Endothelial cell of umbilical vein (primary cell): ENCODE results near the gene SIX1. TPM values are rescaled to one million over a fixed set of nuclear protein-coding genes. Genes with fewer than 3 reads are reported as not detected.

Experiments
- BruUV-seq: library from RNA; stranded (reverse); fragments of 400-500 nt; replicated peaks from 2 replicates; lab custom pipeline; 2021; lab: Mats Ljungman, UMichigan
- CTCF ChIA-PET: fragments of 300-600, 350-600 bp; sonication (Branson Sonifier 250); formaldehyde crosslinking; loops from one replicate; lab custom pipeline; 2021; ENCODE audit warnings: antibody characterized with exemption, inconsistent platforms; lab: Charles Lee
- POLR2A ChIA-PET: fragments of 300-600, 350-600 bp; sonication (Branson Sonifier 250); formaldehyde crosslinking; loops from one replicate; lab custom pipeline; 2021; ENCODE audit warnings: antibody characterized with exemption, inconsistent platforms; lab: Charles Lee
- DNase-seq: peaks from one replicate; pipeline ENCODE4 v3.0.0-alpha.2; 2011; ENCODE audit warnings: low read depth, low spot score
- FAIRE-seq: peaks from 2 replicates; lab custom pipeline; 2011; peaks lifted over from hg19 to GRCh38; lab: Jason Lieb, UNC
- H2AFZ ChIP-seq: 2 replicates; pipeline ENCODE4 v1.6.0; 2012; ENCODE audit warnings: low read depth, low read length, control low read depth, inconsistent platforms
- H3K27ac ChIP-seq: 2 replicates; pipeline ENCODE4 v1.5.1; 2011; ENCODE audit warnings: low read depth, mild to moderate bottlenecking, control low read depth, low read length, moderate library complexity; ENCODE audit not compliant: insufficient read depth
- H3K27me3 ChIP-seq, 2 experiments: 2 replicates each; pipeline versions ENCODE4 v1.6.0 to v1.6.1; 2011; ENCODE audit warnings: low read length in 2 of 2, mixed read lengths in 1 of 2; ENCODE audit not compliant: control insufficient read depth in 2 of 2, insufficient read depth in 2 of 2
- H3K36me3 ChIP-seq, 2 experiments: 2 replicates in 1 of 2; 3 replicates in 1 of 2; pipeline ENCODE4 v1.5.1; 2011; ENCODE audit warnings: low read length in 2 of 2, mild to moderate bottlenecking in 1 of 2, moderate library complexity in 1 of 2; ENCODE audit not compliant: control insufficient read depth in 2 of 2, insufficient read depth in 2 of 2; ENCODE audit errors: extremely low read depth in 1 of 2
- H3K4me1 ChIP-seq: 3 replicates; pipeline ENCODE4 v1.5.1; 2011; ENCODE audit warnings: mild to moderate bottlenecking, low read length; ENCODE audit not compliant: control insufficient read depth, insufficient read depth; ENCODE audit errors: extremely low read depth
- H3K4me2 ChIP-seq: 2 replicates; pipeline ENCODE4 v1.6.1; 2011; ENCODE audit warnings: low read length, control low read depth, mixed read lengths; ENCODE audit not compliant: insufficient read depth
- H3K4me3 ChIP-seq, 3 experiments: fragments of 200-600 bp in 1 of 3; sonication (generic), shearing (Covaris generic) in 1 of 3; replicated peaks in 1 of 3; 2 replicates each; pipeline ENCODE4 v1.5.1; 2011 to 2016; ENCODE audit warnings: control low read depth in 3 of 3, low read length in 3 of 3, mild to moderate bottlenecking in 2 of 3, inconsistent platforms in 1 of 3, low read depth in 1 of 3, moderate library complexity in 1 of 3; ENCODE audit not compliant: insufficient read depth in 1 of 3
- H3K79me2 ChIP-seq: 2 replicates; pipeline ENCODE4 v1.6.0; 2012; ENCODE audit warnings: low read length, inconsistent platforms; ENCODE audit not compliant: control insufficient read depth, insufficient read depth
- H3K9ac ChIP-seq: replicated peaks from 2 replicates; pipeline ENCODE3; 2011; ENCODE audit warnings: low read length, control low read depth; ENCODE audit not compliant: insufficient read depth; ENCODE audit errors: extremely low read depth
- H3K9me1 ChIP-seq: replicated peaks from 3 replicates; pipeline ENCODE4 v1.6.0; 2011; ENCODE audit warnings: mild to moderate bottlenecking, low read length; ENCODE audit not compliant: control insufficient read depth, insufficient read depth; ENCODE audit errors: extremely low read depth
- H3K9me3 ChIP-seq: replicated peaks from 2 replicates; pipeline ENCODE4 v1.5.1; 2012; ENCODE audit warnings: low read length, inconsistent platforms; ENCODE audit not compliant: control insufficient read depth, insufficient read depth
- H4K20me1 ChIP-seq: replicated peaks from 2 replicates; pipeline ENCODE3; 2011; ENCODE audit warnings: mild to moderate bottlenecking, low read length; ENCODE audit not compliant: control insufficient read depth, insufficient read depth; ENCODE audit errors: extremely low read depth
- EZH2 ChIP-seq: IDR thresholded peaks from 2 replicates; pipeline ENCODE4 v1.6.1; 2012; ENCODE audit warnings: borderline replicate concordance, low read depth, mild to moderate bottlenecking, moderate library complexity, low read length, inconsistent platforms; ENCODE audit not compliant: severe bottlenecking
- FOS ChIP-seq: IDR thresholded peaks from 2 replicates; pipeline ENCODE4 v1.6.1; 2011; ENCODE audit warnings: mild to moderate bottlenecking, low read length, moderate library complexity, borderline replicate concordance; ENCODE audit not compliant: insufficient read depth
- GATA2 ChIP-seq: IDR thresholded peaks from 2 replicates; pipeline ENCODE4 v1.7.0; 2011; ENCODE audit warnings: low read depth, mild to moderate bottlenecking, moderate library complexity, mixed read lengths, low read length; ENCODE audit not compliant: insufficient read length, insufficient read depth
- JUN ChIP-seq: IDR thresholded peaks from 2 replicates; pipeline ENCODE4 v1.6.1; 2011; ENCODE audit warnings: borderline replicate concordance, low read depth; ENCODE audit not compliant: insufficient read length, insufficient read depth
- MYC ChIP-seq: IDR thresholded peaks from one replicate; pipeline ENCODE4 v1.6.1; 2011; ENCODE audit warnings: mild to moderate bottlenecking, low read depth, low read length
- POLR2A ChIP-seq: IDR thresholded peaks from 2 replicates; pipeline ENCODE4 v1.6.1; 2012; ENCODE audit warnings: low read depth, mild to moderate bottlenecking, control low read depth, low read length
- POLR2AphosphoS5 ChIP-seq: IDR thresholded peaks from 2 replicates; pipeline ENCODE4 v1.6.1; 2012; ENCODE audit warnings: low read depth, mild to moderate bottlenecking, control low read depth, low read length, moderate library complexity; ENCODE audit not compliant: insufficient read depth
- dilution Hi-C: fragments of 300-500 bp; cut with MboI; formaldehyde crosslinking; loops from one replicate; pipeline ENCODE4 v1.15.0; 2019; ENCODE audit warnings: low sequenced_read_pairs; ENCODE audit not compliant: extremely low pct_ligation_motif_present
- intact Hi-C: fragments of 100-400 bp; cut with micrococcal nuclease; formaldehyde crosslinking; loops from one replicate; pipeline ENCODE4 v1.10.0; 2022
- polyA plus RNA-seq, 4 experiments: library from polyadenylated mRNA; depleted of rRNA in 3 of 4; stranded (reverse) in 3 of 4; unstranded in 1 of 4; fragments of >200 nt; gene quantifications; 2 replicates each; pipeline versions ENCODE4 v1.2.1 to v1.2.3, GENCODE V29; 2011 to 2012; ENCODE audit warnings: missing spikeins in 1 of 4
- total RNA-seq: library from RNA; stranded (reverse); gene quantifications from 2 replicates; pipeline ENCODE4 v1.2.3, GENCODE V29; 2021
- TF ChIP-seq, protein P1 (sequence below), 2 donors: IDR thresholded peaks; 1 replicate in 1 of 2; 2 replicates in 1 of 2; pipeline ENCODE4 v1.5.1; 2011; ENCODE audit warnings: low read length in 2 of 2, mild to moderate bottlenecking in 2 of 2, moderate library complexity in 2 of 2, control low read depth in 1 of 2, inconsistent platforms in 1 of 2, low read depth in 1 of 2; ENCODE audit not compliant: insufficient read depth in 1 of 2; ENCODE audit errors: extremely low read depth in 1 of 2
- TF ChIP-seq, protein P2 (sequence below): IDR thresholded peaks from 2 replicates; pipeline ENCODE4 v1.6.1; 2011; ENCODE audit not compliant: insufficient read depth, insufficient read length

SIX1 gene
- total and polyA plus RNA-seq, 2 donors (not counting 3 experiments of a cell fraction or from before 2014, with no cell fraction given) = 0.40 to 0.55 TPM

DNA sequence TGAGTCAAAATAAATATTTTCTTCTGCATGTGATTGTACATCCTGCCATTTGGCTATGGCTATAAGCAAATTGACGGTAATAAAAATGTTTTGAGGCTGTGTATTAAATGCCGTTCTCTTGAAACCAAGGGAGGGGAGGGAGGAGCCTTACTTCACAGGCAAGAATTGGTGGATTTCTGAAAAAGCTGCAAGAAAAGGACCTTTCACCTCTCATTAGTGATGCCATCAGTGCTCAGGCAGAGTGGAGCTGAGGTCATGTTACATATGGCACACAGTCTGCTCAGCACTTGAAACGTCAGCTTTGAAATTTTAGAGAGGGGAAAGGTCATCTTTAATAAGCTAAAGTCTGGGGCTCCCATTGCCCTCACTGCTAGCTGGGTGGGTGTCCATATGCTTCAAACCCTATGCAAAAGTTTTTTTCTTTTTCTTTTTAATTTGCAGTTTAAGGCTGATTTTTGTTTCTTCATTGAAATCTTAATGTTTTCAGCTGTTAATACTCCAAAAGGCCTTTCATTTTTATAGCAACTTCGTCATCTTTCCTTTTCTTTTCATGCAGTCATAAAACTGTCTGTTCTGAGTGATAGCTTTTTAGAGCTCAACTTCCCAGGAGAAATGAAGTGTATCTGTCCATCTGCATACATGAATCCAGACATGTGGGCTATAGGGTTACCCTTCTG lies 9.8 kb upstream of the SIX1 start:
- CTCF ChIA-PET = interaction anchor here (1.4 kb wide), 1 partner anchor 594 kb away, joined by 4 read pairs; no protein-coding TSS in a partner anchor
- H3K79me2 ChIP-seq = no peaks in the 10 kb centered on the region
- no peak overlapping the region for H2AFZ ChIP-seq
- intact Hi-C loops (no loop called here), dilution Hi-C loops (no loop called here)
- no peaks in the 10 kb centered on the region for H3K36me3 ChIP-seq
- no peaks in the 10 kb centered on the region for H3K9me3 ChIP-seq
- no peak overlapping the region for H3K27ac ChIP-seq
- H4K20me1 ChIP-seq = no peaks in the 10 kb centered on the region
- no peak overlapping the region for H3K4me2 ChIP-seq
- no peaks in the 10 kb centered on the region for H3K9me1 ChIP-seq
- DNase-seq (no peak), FAIRE-seq (no peak)
- no peak overlapping the region for H3K9ac ChIP-seq
- peaks cover 14 to 22% of the 10 kb centered on the region in 2 experiments for H3K27me3 ChIP-seq
- BruUV-seq = no TSS peak
- POLR2A ChIA-PET = no interaction called here
- no peak for TF ChIP-seq POLR2A
- TF ChIP-seq, protein P1, sequence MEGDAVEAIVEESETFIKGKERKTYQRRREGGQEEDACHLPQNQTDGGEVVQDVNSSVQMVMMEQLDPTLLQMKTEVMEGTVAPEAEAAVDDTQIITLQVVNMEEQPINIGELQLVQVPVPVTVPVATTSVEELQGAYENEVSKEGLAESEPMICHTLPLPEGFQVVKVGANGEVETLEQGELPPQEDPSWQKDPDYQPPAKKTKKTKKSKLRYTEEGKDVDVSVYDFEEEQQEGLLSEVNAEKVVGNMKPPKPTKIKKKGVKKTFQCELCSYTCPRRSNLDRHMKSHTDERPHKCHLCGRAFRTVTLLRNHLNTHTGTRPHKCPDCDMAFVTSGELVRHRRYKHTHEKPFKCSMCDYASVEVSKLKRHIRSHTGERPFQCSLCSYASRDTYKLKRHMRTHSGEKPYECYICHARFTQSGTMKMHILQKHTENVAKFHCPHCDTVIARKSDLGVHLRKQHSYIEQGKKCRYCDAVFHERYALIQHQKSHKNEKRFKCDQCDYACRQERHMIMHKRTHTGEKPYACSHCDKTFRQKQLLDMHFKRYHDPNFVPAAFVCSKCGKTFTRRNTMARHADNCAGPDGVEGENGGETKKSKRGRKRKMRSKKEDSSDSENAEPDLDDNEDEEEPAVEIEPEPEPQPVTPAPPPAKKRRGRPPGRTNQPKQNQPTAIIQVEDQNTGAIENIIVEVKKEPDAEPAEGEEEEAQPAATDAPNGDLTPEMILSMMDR (IDR thresholded peaks at IDR 0.05; ENCODE audit: extremely low read depth in 1 of 2, insufficient read depth in 1 of 2, low read depth in 1 of 2, low read length in 2 of 2) = no peak
- TF ChIP-seq MYC = no peak
- TF ChIP-seq FOS = no peak
- no peak for TF ChIP-seq GATA2
- TF ChIP-seq EZH2 = no peak
- no peak for TF ChIP-seq JUN
- TF ChIP-seq, protein P2, sequence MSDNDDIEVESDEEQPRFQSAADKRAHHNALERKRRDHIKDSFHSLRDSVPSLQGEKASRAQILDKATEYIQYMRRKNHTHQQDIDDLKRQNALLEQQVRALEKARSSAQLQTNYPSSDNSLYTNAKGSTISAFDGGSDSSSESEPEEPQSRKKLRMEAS = no peak
- no peak for TF ChIP-seq POLR2AphosphoS5
- peaks cover 10% of the 10 kb centered on the region for H3K4me1 ChIP-seq
- H3K4me3 ChIP-seq = no peak overlapping the region
